Liver (tissue), 3 donors: ENCODE results near the gene BMP8A.

Source experiments
- CTCF ChIP-seq: fragments of 150-350 bp; IDR thresholded peaks from 2 replicates; pipeline ENCODE4 v1.5.1; 2017; ENCODE audit warnings: improper control_type of control experiment, low read depth, low read length; ENCODE audit not compliant: missing input control
- EGR1 ChIP-seq, 2 donors: IDR thresholded peaks; 2 replicates each; pipeline ENCODE4 v1.6.1; 2016 to 2018; ENCODE audit warnings: antibody characterized with exemption in 2 of 2, low read depth in 2 of 2
- RAD21 ChIP-seq, 2 donors: IDR thresholded peaks; 2 replicates each; pipeline ENCODE4 v1.6.1; 2016; ENCODE audit warnings: antibody characterized with exemption in 2 of 2, mild to moderate bottlenecking in 2 of 2
- SP1 ChIP-seq: IDR thresholded peaks from 2 replicates; pipeline ENCODE4 v1.6.1; 2018; ENCODE audit warnings: antibody characterized with exemption, mild to moderate bottlenecking
- TAF1 ChIP-seq: conservative IDR thresholded peaks from 2 replicates; pipeline ENCODE4 v1.6.1; 2016; ENCODE audit warnings: antibody characterized with exemption, mild to moderate bottlenecking
- YY1 ChIP-seq: IDR thresholded peaks from 2 replicates; pipeline ENCODE4 v1.6.1; 2016; ENCODE audit warnings: antibody characterized with exemption, mild to moderate bottlenecking
- donor health status: healthy.
- donor health status: healthy.

- TF ChIP-seq CTCF, result no peak
- no peak for TF ChIP-seq SP1
- no peak for TF ChIP-seq RAD21 (IDR thresholded peaks at IDR 0.05)
- TF ChIP-seq EGR1 (IDR thresholded peaks at IDR 0.05; ENCODE audit: low read depth in 2 of 2), result no peak
- no peak for TF ChIP-seq YY1
- TF ChIP-seq TAF1, result no peak
Measured at GRCh38 chr1:39540504-39541031, 49.1 kb downstream of the BMP8A start.
